ENCODE measurements around the gene OR52A1.

Gene OR52A1

DNA sequence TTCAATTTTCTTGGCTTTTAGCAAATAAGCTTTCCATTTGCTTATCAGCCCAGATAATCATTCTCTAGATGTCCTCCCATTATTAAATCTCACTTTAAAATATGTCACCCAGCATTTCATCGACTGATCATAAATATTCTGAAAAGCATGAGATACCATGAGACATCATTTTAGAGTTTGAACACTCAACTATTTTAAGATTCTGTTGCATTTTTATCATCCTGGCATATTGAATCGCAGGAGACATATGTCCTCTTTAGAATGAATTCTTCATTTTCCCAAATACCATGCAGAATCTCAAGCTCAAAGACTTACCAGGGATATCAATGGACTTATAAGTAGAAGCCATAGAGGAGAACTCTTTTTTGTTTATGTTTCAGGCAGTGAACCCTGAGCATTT is 16.6 kb downstream of the OR52A1 start, which contains the start of gene OR52A5:
Gene OR52A5, minus strand, starts transcription at position 361 of the 400 bp plus-strand sequence. CDS start 5,714 bp downstream, outside the sequence.
- no peaks in the 10 kb centered on the region for H4K20me1 ChIP-seq (ENCODE audit: insufficient read depth, low read length)
- H3K9ac ChIP-seq (ENCODE audit: low read length), result no peak within 1 kb of the TSS
- no peak within 1 kb of the TSS for H3K27ac ChIP-seq (ENCODE audit: low read length)
- H3K4me3 ChIP-seq (ENCODE audit: low read length), result no peak within 1 kb of the TSS
- no peaks in the 10 kb centered on the region for H3K27me3 ChIP-seq (ENCODE audit: low read depth, low read length)
- no peaks in the 10 kb centered on the region for H3K9me3 ChIP-seq (ENCODE audit: insufficient read depth, low read length)
- TF ChIP-seq EZH2phosphoT487 (IDR thresholded peaks at IDR 0.05; ENCODE audit: low read depth), result no peak
- TF ChIP-seq, protein P1, sequence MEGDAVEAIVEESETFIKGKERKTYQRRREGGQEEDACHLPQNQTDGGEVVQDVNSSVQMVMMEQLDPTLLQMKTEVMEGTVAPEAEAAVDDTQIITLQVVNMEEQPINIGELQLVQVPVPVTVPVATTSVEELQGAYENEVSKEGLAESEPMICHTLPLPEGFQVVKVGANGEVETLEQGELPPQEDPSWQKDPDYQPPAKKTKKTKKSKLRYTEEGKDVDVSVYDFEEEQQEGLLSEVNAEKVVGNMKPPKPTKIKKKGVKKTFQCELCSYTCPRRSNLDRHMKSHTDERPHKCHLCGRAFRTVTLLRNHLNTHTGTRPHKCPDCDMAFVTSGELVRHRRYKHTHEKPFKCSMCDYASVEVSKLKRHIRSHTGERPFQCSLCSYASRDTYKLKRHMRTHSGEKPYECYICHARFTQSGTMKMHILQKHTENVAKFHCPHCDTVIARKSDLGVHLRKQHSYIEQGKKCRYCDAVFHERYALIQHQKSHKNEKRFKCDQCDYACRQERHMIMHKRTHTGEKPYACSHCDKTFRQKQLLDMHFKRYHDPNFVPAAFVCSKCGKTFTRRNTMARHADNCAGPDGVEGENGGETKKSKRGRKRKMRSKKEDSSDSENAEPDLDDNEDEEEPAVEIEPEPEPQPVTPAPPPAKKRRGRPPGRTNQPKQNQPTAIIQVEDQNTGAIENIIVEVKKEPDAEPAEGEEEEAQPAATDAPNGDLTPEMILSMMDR (IDR thresholded peaks at IDR 0.05; ENCODE audit: low read depth, low read length), result no peak
- no peaks in the 10 kb centered on the region for H3K4me1 ChIP-seq (ENCODE audit: low read length)
- no peaks in the 10 kb centered on the region for H3K36me3 ChIP-seq (replicated peaks; ENCODE audit: low read depth, low read length)
- H2AFZ ChIP-seq (ENCODE audit: low read depth, low read length), result no peak within 1 kb of the TSS
- H3K79me2 ChIP-seq (ENCODE audit: low read length), result no peaks in the 10 kb centered on the region
- no peak within 1 kb of the TSS for H3K4me2 ChIP-seq (ENCODE audit: low read length)

GRCh38 chr11:5137014-5137413 is 17.5 kb downstream of the OR52A1 start:
- no peaks in the 10 kb centered on the region for H3K36me3 ChIP-seq (replicated peaks; ENCODE audit: low read depth, low read length)
- H3K9ac ChIP-seq (ENCODE audit: low read length), result no peak overlapping the region
- H4K20me1 ChIP-seq (ENCODE audit: insufficient read depth, low read length), result no peaks in the 10 kb centered on the region
- no peak for TF ChIP-seq EZH2phosphoT487 (IDR thresholded peaks at IDR 0.05; ENCODE audit: low read depth)
- TF ChIP-seq, protein P1 (IDR thresholded peaks at IDR 0.05; ENCODE audit: low read depth, low read length), result no peak
- no peak overlapping the region for H3K4me3 ChIP-seq (ENCODE audit: low read length)
- no peaks in the 10 kb centered on the region for H3K4me1 ChIP-seq (ENCODE audit: low read length)
- H3K79me2 ChIP-seq (ENCODE audit: low read length), result no peaks in the 10 kb centered on the region
- H3K4me2 ChIP-seq (ENCODE audit: low read length), result no peak overlapping the region
- H2AFZ ChIP-seq (ENCODE audit: low read depth, low read length), result no peak overlapping the region
- H3K27me3 ChIP-seq (ENCODE audit: low read depth, low read length), result no peaks in the 10 kb centered on the region
- H3K9me3 ChIP-seq (ENCODE audit: insufficient read depth, low read length), result no peaks in the 10 kb centered on the region
- H3K27ac ChIP-seq (ENCODE audit: low read length), result no peak overlapping the region

GRCh38 chr11:5136261-5136660 is 18.3 kb downstream of the OR52A1 start:
- Histone ChIP-seq H3K4me3 (ENCODE audit: low read length) (no peak overlapping the region), H3K9ac (ENCODE audit: low read length) (no peak overlapping the region), H3K27ac (ENCODE audit: low read length) (no peak overlapping the region), H3K4me2 (ENCODE audit: low read length) (no peak overlapping the region), H3K9me3 (ENCODE audit: insufficient read depth, low read length) (no peaks in the 10 kb centered on the region), H4K20me1 (ENCODE audit: insufficient read depth, low read length) (no peaks in the 10 kb centered on the region), H3K27me3 (ENCODE audit: low read depth, low read length) (no peaks in the 10 kb centered on the region), H3K4me1 (ENCODE audit: low read length) (no peaks in the 10 kb centered on the region), H3K36me3 (replicated peaks; ENCODE audit: low read depth, low read length) (no peaks in the 10 kb centered on the region), H3K79me2 (ENCODE audit: low read length) (no peaks in the 10 kb centered on the region), H2AFZ (ENCODE audit: low read depth, low read length) (no peak overlapping the region)
- TF ChIP-seq EZH2phosphoT487 (IDR thresholded peaks at IDR 0.05; ENCODE audit: low read depth), result no peak
- TF ChIP-seq, protein P1 (IDR thresholded peaks at IDR 0.05; ENCODE audit: low read depth, low read length), result no peak

GRCh38 chr11:5131584-5132335 is 22.8 kb downstream of the OR52A1 start:
- Histone ChIP-seq H3K4me3 (ENCODE audit: low read length) (no peak overlapping the region), H4K20me1 (ENCODE audit: insufficient read depth, low read length) (no peaks in the 10 kb centered on the region), H3K36me3 (replicated peaks; ENCODE audit: low read depth, low read length) (no peaks in the 10 kb centered on the region), H3K4me1 (ENCODE audit: low read length) (no peaks in the 10 kb centered on the region), H3K27ac (ENCODE audit: low read length) (no peak overlapping the region), H3K9ac (ENCODE audit: low read length) (no peak overlapping the region), H3K79me2 (ENCODE audit: low read length) (no peaks in the 10 kb centered on the region), H3K4me2 (ENCODE audit: low read length) (no peak overlapping the region), H3K9me3 (ENCODE audit: insufficient read depth, low read length) (no peaks in the 10 kb centered on the region), H2AFZ (ENCODE audit: low read depth, low read length) (no peak overlapping the region), H3K27me3 (ENCODE audit: low read depth, low read length) (no peaks in the 10 kb centered on the region)
- TF ChIP-seq, protein P1 (IDR thresholded peaks at IDR 0.05; ENCODE audit: low read depth, low read length), result no peak
- TF ChIP-seq EZH2phosphoT487 (IDR thresholded peaks at IDR 0.05; ENCODE audit: low read depth), result no peak

Measured in OCI-LY3 (cell line).